Ishikawa (cell line): ENCODE measurements around the gene R3HDM4.

Source experiments
- CEBPB ChIP-seq: IDR thresholded peaks from 2 replicates; pipeline ENCODE4 v1.6.1; 2012
- CREB1 ChIP-seq: IDR thresholded peaks from 2 replicates; pipeline ENCODE4 v1.6.1; 2012; ENCODE audit warnings: low read depth
- EGR1 ChIP-seq: IDR thresholded peaks from 2 replicates; pipeline ENCODE4 v1.6.1; 2012
- EP300 ChIP-seq: IDR thresholded peaks from 2 replicates; pipeline ENCODE4 v1.6.1; 2012; ENCODE audit warnings: borderline replicate concordance
- FOXM1 ChIP-seq: IDR thresholded peaks from 2 replicates; pipeline ENCODE4 v1.6.1; 2012; ENCODE audit warnings: low read depth, borderline replicate concordance
- MAX ChIP-seq: IDR thresholded peaks from 2 replicates; pipeline ENCODE4 v1.6.1; 2012
- NFIC ChIP-seq: IDR thresholded peaks from 2 replicates; pipeline ENCODE4 v1.6.1; 2012
- RAD21 ChIP-seq: IDR thresholded peaks from 2 replicates; pipeline ENCODE4 v1.6.1; 2012; ENCODE audit warnings: low read depth
- TAF1 ChIP-seq: IDR thresholded peaks from 2 replicates; pipeline ENCODE4 v1.6.1; 2012; ENCODE audit warnings: low read depth, mild to moderate bottlenecking
- TCF12 ChIP-seq: IDR thresholded peaks from 2 replicates; pipeline ENCODE4 v1.6.1; 2012; ENCODE audit warnings: low read depth
- TEAD4 ChIP-seq: IDR thresholded peaks from 2 replicates; pipeline ENCODE4 v1.6.1; 2012
- YY1 ChIP-seq: IDR thresholded peaks from 2 replicates; pipeline ENCODE4 v1.6.1; 2012; ENCODE audit warnings: low read depth
- ZBTB7A ChIP-seq: IDR thresholded peaks from 2 replicates; pipeline ENCODE4 v1.6.1; 2012; ENCODE audit warnings: low read depth
- TF ChIP-seq, protein P1 (sequence below): IDR thresholded peaks from 2 replicates; pipeline ENCODE4 v1.6.1; 2012; ENCODE audit warnings: low read depth, mild to moderate bottlenecking
- TF ChIP-seq, protein P2 (sequence below): IDR thresholded peaks from 2 replicates; pipeline ENCODE4 v1.6.1; 2012

Gene R3HDM4

GRCh38 chr19:906480-906879, 6.5 kb downstream of the R3HDM4 start:
- TF ChIP-seq YY1 (no peak), CREB1 (no peak), TAF1 (no peak), EP300 (no peak), FOXM1 (no peak), EGR1 (no peak), ZBTB7A (no peak), TCF12 (no peak), RAD21 (no peak), CEBPB (no peak)
- TF ChIP-seq, protein P1, sequence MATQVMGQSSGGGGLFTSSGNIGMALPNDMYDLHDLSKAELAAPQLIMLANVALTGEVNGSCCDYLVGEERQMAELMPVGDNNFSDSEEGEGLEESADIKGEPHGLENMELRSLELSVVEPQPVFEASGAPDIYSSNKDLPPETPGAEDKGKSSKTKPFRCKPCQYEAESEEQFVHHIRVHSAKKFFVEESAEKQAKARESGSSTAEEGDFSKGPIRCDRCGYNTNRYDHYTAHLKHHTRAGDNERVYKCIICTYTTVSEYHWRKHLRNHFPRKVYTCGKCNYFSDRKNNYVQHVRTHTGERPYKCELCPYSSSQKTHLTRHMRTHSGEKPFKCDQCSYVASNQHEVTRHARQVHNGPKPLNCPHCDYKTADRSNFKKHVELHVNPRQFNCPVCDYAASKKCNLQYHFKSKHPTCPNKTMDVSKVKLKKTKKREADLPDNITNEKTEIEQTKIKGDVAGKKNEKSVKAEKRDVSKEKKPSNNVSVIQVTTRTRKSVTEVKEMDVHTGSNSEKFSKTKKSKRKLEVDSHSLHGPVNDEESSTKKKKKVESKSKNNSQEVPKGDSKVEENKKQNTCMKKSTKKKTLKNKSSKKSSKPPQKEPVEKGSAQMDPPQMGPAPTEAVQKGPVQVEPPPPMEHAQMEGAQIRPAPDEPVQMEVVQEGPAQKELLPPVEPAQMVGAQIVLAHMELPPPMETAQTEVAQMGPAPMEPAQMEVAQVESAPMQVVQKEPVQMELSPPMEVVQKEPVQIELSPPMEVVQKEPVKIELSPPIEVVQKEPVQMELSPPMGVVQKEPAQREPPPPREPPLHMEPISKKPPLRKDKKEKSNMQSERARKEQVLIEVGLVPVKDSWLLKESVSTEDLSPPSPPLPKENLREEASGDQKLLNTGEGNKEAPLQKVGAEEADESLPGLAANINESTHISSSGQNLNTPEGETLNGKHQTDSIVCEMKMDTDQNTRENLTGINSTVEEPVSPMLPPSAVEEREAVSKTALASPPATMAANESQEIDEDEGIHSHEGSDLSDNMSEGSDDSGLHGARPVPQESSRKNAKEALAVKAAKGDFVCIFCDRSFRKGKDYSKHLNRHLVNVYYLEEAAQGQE: no peak
- TF ChIP-seq, protein P2, sequence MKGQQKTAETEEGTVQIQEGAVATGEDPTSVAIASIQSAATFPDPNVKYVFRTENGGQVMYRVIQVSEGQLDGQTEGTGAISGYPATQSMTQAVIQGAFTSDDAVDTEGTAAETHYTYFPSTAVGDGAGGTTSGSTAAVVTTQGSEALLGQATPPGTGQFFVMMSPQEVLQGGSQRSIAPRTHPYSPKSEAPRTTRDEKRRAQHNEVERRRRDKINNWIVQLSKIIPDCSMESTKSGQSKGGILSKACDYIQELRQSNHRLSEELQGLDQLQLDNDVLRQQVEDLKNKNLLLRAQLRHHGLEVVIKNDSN: no peak

DNA sequence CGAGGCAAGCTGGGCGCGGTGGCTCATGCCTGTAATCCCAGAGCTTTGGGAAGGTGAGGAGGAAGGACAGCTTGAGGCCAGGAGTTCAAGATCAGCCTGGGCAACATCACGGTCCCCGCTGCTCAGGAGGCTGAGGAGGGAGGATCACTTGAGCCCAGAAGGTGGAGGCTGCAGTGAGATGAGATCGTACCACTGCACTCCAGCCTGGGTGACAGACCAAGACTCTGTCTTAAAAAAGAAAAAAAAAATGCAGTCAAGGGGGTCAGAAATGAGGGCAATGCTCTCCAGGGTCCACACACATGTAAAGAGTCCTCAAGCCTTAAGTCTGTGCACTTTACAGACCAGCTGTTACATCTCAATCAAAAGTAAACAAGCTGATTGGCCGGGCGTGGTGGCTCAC, 8.5 kb downstream of the R3HDM4 start:
- TF ChIP-seq EGR1 (no peak), EP300 (no peak), TCF12 (no peak), NFIC (no peak), TEAD4 (no peak), MAX (no peak), TAF1 (no peak), ZBTB7A (no peak), RAD21 (no peak), CEBPB (no peak)
- TF ChIP-seq, protein P2: no peak

DNA sequence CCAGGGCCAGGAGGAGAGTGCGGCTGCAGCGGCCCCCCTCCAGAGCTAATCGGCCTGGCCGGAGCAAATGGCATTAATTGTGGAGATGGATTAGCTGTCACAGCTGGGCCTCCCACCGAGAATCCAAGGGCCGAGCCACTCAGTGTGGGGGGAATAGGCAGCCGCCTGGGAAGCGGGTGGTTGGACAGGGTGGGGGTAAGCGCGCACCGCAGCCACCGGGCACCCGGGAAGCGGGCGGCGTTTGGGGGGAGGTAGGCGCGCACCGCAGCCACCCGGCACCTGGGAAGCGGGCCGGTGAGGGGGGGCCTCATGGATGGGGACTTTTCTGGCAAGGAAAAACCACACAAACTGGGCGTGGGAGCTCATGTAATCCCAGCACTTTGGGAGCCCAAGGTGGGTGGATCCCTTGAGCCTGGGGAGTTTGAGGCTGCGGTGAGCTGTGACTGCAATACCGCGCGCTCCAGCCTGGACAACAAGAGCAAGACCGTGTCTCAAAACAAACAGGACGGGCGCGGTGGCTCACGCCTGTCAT, 9.7 kb downstream of the R3HDM4 start:
- no peak for TF ChIP-seq FOXM1
- TF ChIP-seq NFIC: no peak; the same call in 1 of the 2 replicates
- TF ChIP-seq YY1: no peak
- no peak for TF ChIP-seq CREB1
- no peak for TF ChIP-seq EP300
- TF ChIP-seq TEAD4: no peak
- no peak for TF ChIP-seq RAD21
- 0 out of 2 replicates have a peak, but pooled peaks have one; percentile 43 for TF ChIP-seq ZBTB7A
- TF ChIP-seq MAX: 0 out of 2 replicates have a peak, but pooled peaks have one; percentile 10
- peak; percentile 54; the same call in 1 of the 2 replicates for TF ChIP-seq TCF12
- TF ChIP-seq, protein P1: no peak

GRCh38 chr19:902446-903226, 10.4 kb downstream of the R3HDM4 start:
- no peak for TF ChIP-seq MAX
- no peak for TF ChIP-seq EP300
- TF ChIP-seq CREB1: no peak
- no peak for TF ChIP-seq NFIC
- TF ChIP-seq YY1: no peak
- TF ChIP-seq TEAD4: no peak

DNA sequence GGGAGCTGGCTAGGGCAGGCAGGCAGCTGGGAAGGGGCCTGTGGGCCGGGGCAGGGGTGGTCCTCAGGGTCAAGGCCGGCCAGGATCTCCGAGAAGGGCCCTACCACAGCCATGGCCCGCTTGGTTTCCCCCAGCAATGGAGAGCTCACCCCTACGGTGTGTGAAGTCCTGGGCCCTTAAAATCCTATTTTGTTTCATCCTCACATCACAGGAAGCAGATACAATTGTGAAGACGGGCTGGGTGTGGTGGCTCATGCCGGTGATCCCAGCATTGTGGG, 11.0 kb downstream of the R3HDM4 start:
- TF ChIP-seq, protein P1: no peak
- TF ChIP-seq TEAD4: no peak
